Measurements from ENCODE around the gene SV2B. TPM values are rescaled to one million over a fixed set of nuclear protein-coding genes. Genes with fewer than 3 reads are reported as not detected.

SV2B gene
- total RNA-seq, 1 experiment from 2014 or later, result not detected

GRCh38 chr15:91302588-91303439 lies 202.8 kb downstream of the SV2B start:
- H3K27me3 ChIP-seq (ENCODE audit: low read length), result peaks cover 81% of the 10 kb centered on the region
- no peaks in the 10 kb centered on the region for H3K79me2 ChIP-seq (ENCODE audit: low read length)
- TF ChIP-seq, protein P1, sequence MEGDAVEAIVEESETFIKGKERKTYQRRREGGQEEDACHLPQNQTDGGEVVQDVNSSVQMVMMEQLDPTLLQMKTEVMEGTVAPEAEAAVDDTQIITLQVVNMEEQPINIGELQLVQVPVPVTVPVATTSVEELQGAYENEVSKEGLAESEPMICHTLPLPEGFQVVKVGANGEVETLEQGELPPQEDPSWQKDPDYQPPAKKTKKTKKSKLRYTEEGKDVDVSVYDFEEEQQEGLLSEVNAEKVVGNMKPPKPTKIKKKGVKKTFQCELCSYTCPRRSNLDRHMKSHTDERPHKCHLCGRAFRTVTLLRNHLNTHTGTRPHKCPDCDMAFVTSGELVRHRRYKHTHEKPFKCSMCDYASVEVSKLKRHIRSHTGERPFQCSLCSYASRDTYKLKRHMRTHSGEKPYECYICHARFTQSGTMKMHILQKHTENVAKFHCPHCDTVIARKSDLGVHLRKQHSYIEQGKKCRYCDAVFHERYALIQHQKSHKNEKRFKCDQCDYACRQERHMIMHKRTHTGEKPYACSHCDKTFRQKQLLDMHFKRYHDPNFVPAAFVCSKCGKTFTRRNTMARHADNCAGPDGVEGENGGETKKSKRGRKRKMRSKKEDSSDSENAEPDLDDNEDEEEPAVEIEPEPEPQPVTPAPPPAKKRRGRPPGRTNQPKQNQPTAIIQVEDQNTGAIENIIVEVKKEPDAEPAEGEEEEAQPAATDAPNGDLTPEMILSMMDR (conservative IDR thresholded peaks at IDR 0.05; ENCODE audit: low read depth, low read length), result peak; percentile 79
- no peak for TF ChIP-seq EZH2phosphoT487 (IDR thresholded peaks at IDR 0.05; ENCODE audit: borderline replicate concordance, low read length)
- H3K27ac ChIP-seq (ENCODE audit: low read length), result no peak overlapping the region
- POLR2A ChIA-PET (ENCODE audit: unreplicated experiment), result no interaction called here
- no peaks in the 10 kb centered on the region for H4K20me1 ChIP-seq (ENCODE audit: low read length)
- CTCF ChIA-PET, result interaction anchor here (0.7 kb wide), 1 partner anchor 31 kb away, joined by 5 read pairs; no protein-coding TSS in a partner anchor
- no peak overlapping the region for H2AFZ ChIP-seq (ENCODE audit: low read length)
- no TSS peak for BruUV-seq (replicated peaks)
- no peak for ATAC-seq
- no peak overlapping the region for H3K4me3 ChIP-seq (ENCODE audit: low read length)
- no peaks in the 10 kb centered on the region for H3K36me3 ChIP-seq (ENCODE audit: low read depth, low read length)
- H3K4me2 ChIP-seq (ENCODE audit: low read length), result no peak overlapping the region
- no peak overlapping the region for H3K9ac ChIP-seq (ENCODE audit: low read length)
- intact Hi-C loops (cut with micrococcal nuclease), result loop anchor here (1.0 to 5.0 kb wide), 2 partner anchors 219 to 779 kb away; no protein-coding TSS in a partner anchor
- no peaks in the 10 kb centered on the region for H3F3A ChIP-seq (ENCODE audit: low read length, unreplicated experiment)
- H3K9me3 ChIP-seq (ENCODE audit: low read length), result no peaks in the 10 kb centered on the region
- DNase-seq, result peak; percentile 78
- H3K9me2 ChIP-seq (replicated peaks; ENCODE audit: low read length), result no peaks in the 10 kb centered on the region
- no peaks in the 10 kb centered on the region for H3K4me1 ChIP-seq (ENCODE audit: insufficient read depth, low read length)

GRCh38 chr15:91304210-91304609 lies 204.2 kb downstream of the SV2B start:
- ChIA-PET POLR2A (ENCODE audit: unreplicated experiment) (no interaction called here), CTCF (no interaction called here)
- Histone ChIP-seq H3F3A (ENCODE audit: low read length, unreplicated experiment) (no peaks in the 10 kb centered on the region), H3K27me3 (ENCODE audit: low read length) (peaks cover 74% of the 10 kb centered on the region), H3K4me3 (ENCODE audit: low read length) (no peak overlapping the region), H3K9ac (ENCODE audit: low read length) (no peak overlapping the region), H4K20me1 (ENCODE audit: low read length) (no peaks in the 10 kb centered on the region), H3K36me3 (ENCODE audit: low read depth, low read length) (no peaks in the 10 kb centered on the region), H3K9me3 (ENCODE audit: low read length) (no peaks in the 10 kb centered on the region), H3K9me2 (replicated peaks; ENCODE audit: low read length) (no peaks in the 10 kb centered on the region), H3K79me2 (ENCODE audit: low read length) (no peaks in the 10 kb centered on the region), H3K4me2 (ENCODE audit: low read length) (no peak overlapping the region), H2AFZ (ENCODE audit: low read length) (no peak overlapping the region), H3K4me1 (ENCODE audit: insufficient read depth, low read length) (no peaks in the 10 kb centered on the region), H3K27ac (ENCODE audit: low read length) (no peak overlapping the region)
- no TSS peak for BruUV-seq (replicated peaks)
- DNase-seq (no peak), ATAC-seq (no peak)
- intact Hi-C loops (cut with micrococcal nuclease), result loop anchor here (5.0 kb wide), 1 partner anchor 218 kb away; no protein-coding TSS in a partner anchor
- TF ChIP-seq EZH2 (IDR thresholded peaks at IDR 0.05; ENCODE audit: low read length, unreplicated experiment) (no peak), EZH2phosphoT487 (IDR thresholded peaks at IDR 0.05; ENCODE audit: borderline replicate concordance, low read length) (no peak)
- TF ChIP-seq, protein P1 (conservative IDR thresholded peaks at IDR 0.05; ENCODE audit: low read depth, low read length), result no peak

GRCh38 chr15:91304786-91305185 lies 204.7 kb downstream of the SV2B start:
- TF ChIP-seq EZH2phosphoT487 (IDR thresholded peaks at IDR 0.05; ENCODE audit: borderline replicate concordance, low read length), result no peak
- TF ChIP-seq, protein P1 (conservative IDR thresholded peaks at IDR 0.05; ENCODE audit: low read depth, low read length), result no peak
- no peak for TF ChIP-seq EZH2 (IDR thresholded peaks at IDR 0.05; ENCODE audit: low read length, unreplicated experiment)
- no peak overlapping the region for H3K4me2 ChIP-seq (ENCODE audit: low read length)
- intact Hi-C loops (cut with micrococcal nuclease), result loop anchor here (5.0 kb wide), 1 partner anchor 218 kb away; no protein-coding TSS in a partner anchor
- DNase-seq, result no peak
- BruUV-seq (replicated peaks), result no TSS peak
- no peaks in the 10 kb centered on the region for H3K9me3 ChIP-seq (ENCODE audit: low read length)
- H4K20me1 ChIP-seq (ENCODE audit: low read length), result no peaks in the 10 kb centered on the region
- H3K4me3 ChIP-seq (ENCODE audit: low read length), result no peak overlapping the region
- ChIA-PET POLR2A (ENCODE audit: unreplicated experiment) (interaction anchor here (0.6 kb wide), 1 partner anchor 210 kb away, joined by 5 read pairs; no protein-coding TSS in a partner anchor), CTCF (no interaction called here)
- no peaks in the 10 kb centered on the region for H3F3A ChIP-seq (ENCODE audit: low read length, unreplicated experiment)
- no peaks in the 10 kb centered on the region for H3K9me2 ChIP-seq (replicated peaks; ENCODE audit: low read length)
- H2AFZ ChIP-seq (ENCODE audit: low read length), result no peak overlapping the region
- ATAC-seq, result no peak
- H3K9ac ChIP-seq (ENCODE audit: low read length), result no peak overlapping the region
- no peaks in the 10 kb centered on the region for H3K79me2 ChIP-seq (ENCODE audit: low read length)
- no peak overlapping the region for H3K27ac ChIP-seq (ENCODE audit: low read length)
- H3K4me1 ChIP-seq (ENCODE audit: insufficient read depth, low read length), result no peaks in the 10 kb centered on the region
- peaks cover 78% of the 10 kb centered on the region for H3K27me3 ChIP-seq (ENCODE audit: low read length)
- no peaks in the 10 kb centered on the region for H3K36me3 ChIP-seq (ENCODE audit: low read depth, low read length)
